Fibroblast of the aortic adventitia (primary cell): ENCODE data around the gene VAT1L. TPM values are rescaled to one million over a fixed set of nuclear protein-coding genes. Genes with fewer than 3 reads are reported as not detected.

ENCODE experiments used
- DNase-seq: peaks from one replicate; pipeline ENCODE4 v3.0.0-alpha.2; 2010; ENCODE audit warnings: low read depth
- H3K4me3 ChIP-seq: 2 replicates; pipeline ENCODE4 v1.5.1; 2011; ENCODE audit warnings: low read depth, mild to moderate bottlenecking, control low read depth, low read length, moderate library complexity
- CTCF ChIP-seq: IDR thresholded peaks from 2 replicates; pipeline ENCODE4 v1.5.1; 2011; ENCODE audit warnings: mild to moderate bottlenecking, low read length, control low read depth, inconsistent platforms; ENCODE audit not compliant: insufficient read depth
- total RNA-seq: library from RNA; depleted of rRNA; stranded (reverse); fragments of >200 nt; gene quantifications from 2 replicates; pipeline ENCODE4 v1.2.3, GENCODE V29; 2012; ENCODE audit warnings: low replicate concordance

The VAT1L gene
- total RNA-seq, 1 donor = 12.2 TPM

- H3K4me3 ChIP-seq = no peak overlapping the region
- TF ChIP-seq CTCF = no peak
- peak; percentile 90 for DNase-seq
Measured at GRCh38 chr16:77780378-77780837, 8.0 kb upstream of the VAT1L start.

GRCh38 chr16:77781091-77781490 lies 7.3 kb upstream of the VAT1L start:
- DNase-seq = no peak
- TF ChIP-seq CTCF = no peak
- H3K4me3 ChIP-seq = no peak overlapping the region

GRCh38 chr16:77782694-77783093 lies 5.7 kb upstream of the VAT1L start:
- peak; percentile 44 for TF ChIP-seq CTCF
- DNase-seq = peak; percentile 33

GRCh38 chr16:77784441-77785372 lies 3.7 kb upstream of the VAT1L start:
- peak; percentile 21 for DNase-seq
- TF ChIP-seq CTCF = peak; percentile 39
- no peak overlapping the region for H3K4me3 ChIP-seq

More at GRCh38 chr16:77782694-77783093, 5.7 kb upstream of the VAT1L start:
- no peak overlapping the region for H3K4me3 ChIP-seq

- no peak for TF ChIP-seq CTCF
- no peak overlapping the region for H3K4me3 ChIP-seq
- DNase-seq = no peak
Measured at GRCh38 chr16:77785373-77785764, 3.0 kb upstream of the VAT1L start.

- TF ChIP-seq CTCF = no peak
- DNase-seq = peak; percentile 21
Measured at GRCh38 chr16:77786186-77786847, 2.0 kb upstream of the VAT1L start.

More at GRCh38 chr16:77786186-77786847, 2.0 kb upstream of the VAT1L start:
- no peak overlapping the region for H3K4me3 ChIP-seq
